Thyroid gland (tissue), 4 donors: ENCODE data around the gene KIAA1549. TPM values are rescaled to one million over a fixed set of nuclear protein-coding genes. Genes with fewer than 3 reads are reported as not detected.
"Not testable (repeated sequence)": the region's sequence is repeated elsewhere in the genome, so short reads cannot be mapped to it uniquely, and the experiment has no call there.

Source experiments
- DNase-seq, 2 donors: peaks; one replicate each; pipeline ENCODE4 v3.0.0-alpha.2; 2019
- H3K27ac ChIP-seq, 3 donors: fragments of 200-600 bp; sonication (generic); 1 replicate in 2 of 3; 2 replicates in 1 of 3; pipeline ENCODE4 v1.5.1; 2016 to 2019; ENCODE audit warnings: mild to moderate bottlenecking in 1 of 3, moderate library complexity in 1 of 3
- H3K27me3 ChIP-seq: fragments of 200-600 bp; sonication (generic); one replicate; pipeline ENCODE4 v1.5.1; 2019
- H3K36me3 ChIP-seq, 2 donors: fragments of 200-600 bp; sonication (generic); one replicate each; pipeline ENCODE4 v1.5.1; 2016 to 2019
- H3K4me1 ChIP-seq, 2 donors: fragments of 200-600 bp; sonication (generic); one replicate each; pipeline ENCODE4 v1.5.1; 2017 to 2019
- H3K4me3 ChIP-seq, 3 donors: fragments of 200-600 bp; sonication (generic); replicated peaks in 1 of 3; 1 replicate in 2 of 3; 2 replicates in 1 of 3; pipeline ENCODE4 v1.5.1; 2016; ENCODE audit warnings: mild to moderate bottlenecking in 1 of 3
- H3K9me3 ChIP-seq: fragments of 200-600 bp; sonication (generic); one replicate; pipeline ENCODE4 v1.5.1; 2017
- POLR2A ChIP-seq, 2 donors: fragments of 450-650 bp; IDR thresholded peaks; one replicate each; pipeline ENCODE4 v1.6.1; 2017; ENCODE audit warnings: antibody characterized with exemption in 2 of 2, mild to moderate bottlenecking in 2 of 2, moderate library complexity in 1 of 2
- WGBS, 2 donors: methylation state at CpG; one replicate each; pipeline ENCODE4 v1.1.5; 2017; 5-methylcytosine and 5-hydroxymethylcytosine counted together
- intact Hi-C: fragments of 100-400 bp; cut with DNase I; formaldehyde crosslinking; loops from one replicate; pipeline ENCODE4 v1.15.1; 2023
- total RNA-seq, 4 donors: library from RNA; depleted of rRNA; stranded (reverse); fragments of >200 nt; gene quantifications; one replicate each; pipeline ENCODE4 v1.2.3, GENCODE V29; 2016
- TF ChIP-seq, protein P1 (sequence below), 6 experiments: fragments of 200-600 bp in 3 of 6; fragments of 450-650 bp in 3 of 6; sonication (generic) in 3 of 6; IDR thresholded peaks; one replicate each; pipeline ENCODE4 v1.5.1; 2016 to 2019; ENCODE audit warnings: antibody characterized with exemption in 6 of 6, mild to moderate bottlenecking in 2 of 6, inconsistent platforms in 1 of 6, moderate library complexity in 1 of 6

Gene KIAA1549
- total RNA-seq, 4 donors from 2014 or later, result 1.2 to 3.9 (median 2.6) TPM

- TF ChIP-seq POLR2A (IDR thresholded peaks at IDR 0.05), result no peak
- TF ChIP-seq, protein P1, sequence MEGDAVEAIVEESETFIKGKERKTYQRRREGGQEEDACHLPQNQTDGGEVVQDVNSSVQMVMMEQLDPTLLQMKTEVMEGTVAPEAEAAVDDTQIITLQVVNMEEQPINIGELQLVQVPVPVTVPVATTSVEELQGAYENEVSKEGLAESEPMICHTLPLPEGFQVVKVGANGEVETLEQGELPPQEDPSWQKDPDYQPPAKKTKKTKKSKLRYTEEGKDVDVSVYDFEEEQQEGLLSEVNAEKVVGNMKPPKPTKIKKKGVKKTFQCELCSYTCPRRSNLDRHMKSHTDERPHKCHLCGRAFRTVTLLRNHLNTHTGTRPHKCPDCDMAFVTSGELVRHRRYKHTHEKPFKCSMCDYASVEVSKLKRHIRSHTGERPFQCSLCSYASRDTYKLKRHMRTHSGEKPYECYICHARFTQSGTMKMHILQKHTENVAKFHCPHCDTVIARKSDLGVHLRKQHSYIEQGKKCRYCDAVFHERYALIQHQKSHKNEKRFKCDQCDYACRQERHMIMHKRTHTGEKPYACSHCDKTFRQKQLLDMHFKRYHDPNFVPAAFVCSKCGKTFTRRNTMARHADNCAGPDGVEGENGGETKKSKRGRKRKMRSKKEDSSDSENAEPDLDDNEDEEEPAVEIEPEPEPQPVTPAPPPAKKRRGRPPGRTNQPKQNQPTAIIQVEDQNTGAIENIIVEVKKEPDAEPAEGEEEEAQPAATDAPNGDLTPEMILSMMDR (IDR thresholded peaks at IDR 0.05), result no peak
- H3K4me1 ChIP-seq, result no peaks in the 10 kb centered on the region
- no peaks in the 10 kb centered on the region for H3K27me3 ChIP-seq
- intact Hi-C loops, result no loop called here
- no peaks in the 10 kb centered on the region for H3K36me3 ChIP-seq
- no peak overlapping the region for H3K27ac ChIP-seq
- no peaks in the 10 kb centered on the region for H3K9me3 ChIP-seq
- no peak overlapping the region for H3K4me3 ChIP-seq
- 81 to 93% methylated on average over 3 of the region's 3 CpGs for whole genome bisulfite sequencing, 2 donors
- DNase-seq, result no peak
These were observed 36.0 kb downstream of the KIAA1549 start for GRCh38 chr7:138945154-138945553.

GRCh38 chr7:138944592-138944991 is 36.6 kb downstream of the KIAA1549 start:
- H3K4me3 ChIP-seq, result no peak overlapping the region
- no peak for DNase-seq
- no peak overlapping the region for H3K27ac ChIP-seq
- H3K36me3 ChIP-seq, result no peaks in the 10 kb centered on the region
- intact Hi-C loops, result no loop called here
- H3K9me3 ChIP-seq, result no peaks in the 10 kb centered on the region
- H3K4me1 ChIP-seq, result no peaks in the 10 kb centered on the region
- 88 to 94% methylated on average over 2 of the region's 2 CpGs for whole genome bisulfite sequencing, 2 donors
- no peaks in the 10 kb centered on the region for H3K27me3 ChIP-seq
- TF ChIP-seq, protein P1 (IDR thresholded peaks at IDR 0.05), result no peak
- TF ChIP-seq POLR2A (IDR thresholded peaks at IDR 0.05), result no peak

DNA sequence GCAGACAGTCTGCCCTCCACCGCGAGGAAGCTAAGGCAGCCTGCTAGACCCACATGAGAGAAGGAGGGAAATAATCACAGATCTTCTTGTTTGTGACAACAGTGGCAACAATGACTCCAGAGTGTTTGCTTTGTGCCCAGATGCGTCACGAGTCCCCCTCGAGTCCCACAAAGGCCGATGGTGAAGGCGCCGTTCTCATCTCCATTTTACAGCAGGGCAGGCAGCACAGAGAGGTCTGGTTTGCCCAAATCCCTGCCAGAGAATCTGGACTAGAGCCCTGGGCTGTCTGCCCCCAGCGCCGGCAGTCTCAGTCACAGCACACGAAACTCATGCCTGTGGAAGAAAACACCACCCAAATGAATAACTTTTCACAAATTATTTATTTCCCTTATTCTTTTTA is 38.1 kb downstream of the KIAA1549 start:
- Histone ChIP-seq H3K4me3 (no peak overlapping the region), H3K4me1 (no peaks in the 10 kb centered on the region), H3K27me3 (no peaks in the 10 kb centered on the region), H3K36me3 (no peaks in the 10 kb centered on the region), H3K27ac (no peak overlapping the region), H3K9me3 (no peaks in the 10 kb centered on the region)
- DNase-seq, result no peak
- intact Hi-C loops, result no loop called here
- TF ChIP-seq, protein P1 (IDR thresholded peaks at IDR 0.05), result no peak
- no peak for TF ChIP-seq POLR2A (IDR thresholded peaks at IDR 0.05)
- WGBS, 2 donors, result 75 to 86% methylated on average over 10 to 11 of the region's 11 CpGs

DNA sequence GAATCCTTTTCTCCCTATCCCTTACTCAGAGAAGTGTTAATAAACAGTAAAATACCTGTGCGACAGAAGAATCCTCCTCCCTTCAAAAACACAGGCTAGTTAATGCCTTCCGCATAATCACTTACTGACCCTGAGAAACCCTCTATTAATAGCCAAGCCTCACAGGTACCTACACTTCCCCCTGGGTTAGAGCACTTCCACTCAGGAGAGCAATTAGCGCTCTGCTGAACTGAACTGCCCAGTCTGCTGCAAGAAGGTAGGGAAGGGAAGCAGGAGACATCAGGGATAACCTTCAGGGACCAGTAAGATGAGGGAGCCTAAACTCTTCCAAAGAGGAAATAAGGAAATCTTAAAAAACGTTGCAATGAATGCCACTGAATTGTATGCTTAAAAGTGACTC is 39.6 kb downstream of the KIAA1549 start:
- Histone ChIP-seq H3K9me3 (no peaks in the 10 kb centered on the region), H3K27ac (no peak overlapping the region), H3K27me3 (no peaks in the 10 kb centered on the region), H3K4me3 (no peak overlapping the region), H3K4me1 (no peaks in the 10 kb centered on the region), H3K36me3 (no peaks in the 10 kb centered on the region)
- intact Hi-C loops, result no loop called here
- no peak for DNase-seq
- TF ChIP-seq POLR2A (IDR thresholded peaks at IDR 0.05), result no peak
- TF ChIP-seq, protein P1 (IDR thresholded peaks at IDR 0.05), result no peak
- 81 to 86% methylated on average over 4 of the region's 4 CpGs for WGBS, 2 donors

DNA sequence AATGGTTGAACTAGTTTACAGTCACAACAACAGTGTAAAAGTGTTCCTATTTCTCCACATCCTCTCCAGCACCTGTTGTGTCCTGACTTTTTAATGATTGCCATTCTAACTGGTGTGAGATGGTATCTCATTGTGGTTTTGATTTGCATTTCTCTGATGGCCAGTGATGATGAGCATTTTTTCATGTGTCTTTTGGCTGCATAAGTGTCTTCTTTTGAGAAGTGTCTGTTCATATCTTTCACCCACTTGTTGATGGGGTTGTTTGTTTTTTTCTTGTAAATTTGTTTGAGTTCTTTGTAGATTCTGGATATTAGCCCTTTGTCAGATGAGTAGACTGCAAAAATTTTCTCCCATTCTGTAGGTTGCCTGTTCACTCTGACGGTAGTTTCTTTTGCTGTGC is 40.6 kb downstream of the KIAA1549 start:
- H3K9me3 ChIP-seq, DNase-seq, H3K27ac ChIP-seq, intact Hi-C loops, H3K4me1 ChIP-seq, H3K36me3 ChIP-seq, H3K27me3 ChIP-seq, H3K4me3 ChIP-seq: not testable (repeated sequence)
- WGBS, 2 donors, result 95% methylated on average over 1 of the region's 1 CpG

DNA sequence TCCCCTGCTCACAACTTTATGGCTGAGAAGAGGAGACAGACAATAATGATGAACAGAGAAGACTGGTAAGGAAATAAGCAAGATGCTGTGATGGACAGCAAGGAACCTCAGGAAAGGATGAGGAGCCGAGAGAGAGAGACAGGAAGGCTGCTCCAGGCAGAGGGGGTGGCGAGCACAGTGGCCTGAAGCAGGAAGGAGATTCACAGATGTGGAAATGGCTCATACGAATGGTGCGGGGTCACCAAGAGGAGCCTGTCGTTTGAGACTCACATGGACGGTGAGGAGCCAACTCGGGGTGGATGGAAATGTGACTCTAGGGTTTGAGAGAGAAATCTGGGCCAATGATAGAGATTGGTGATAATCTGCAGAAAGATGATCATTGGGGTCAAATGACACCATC is 43.7 kb downstream of the KIAA1549 start:
- Histone ChIP-seq H3K4me3 (no peak overlapping the region), H3K36me3 (no peaks in the 10 kb centered on the region), H3K9me3 (no peaks in the 10 kb centered on the region), H3K27me3 (no peaks in the 10 kb centered on the region), H3K27ac (no peak overlapping the region), H3K4me1 (peaks cover 8 to 10% of the 10 kb centered on the region in 2 donors)
- 88 to 92% methylated on average over 7 of the region's 7 CpGs for WGBS, 2 donors
- DNase-seq, result no peak
- TF ChIP-seq, protein P1 (IDR thresholded peaks at IDR 0.05), result no peak
- intact Hi-C loops, result no loop called here
